Spleen (tissue), 11 donors: Measurements from ENCODE around the gene HSH2D. TPM values are rescaled to one million over a fixed set of nuclear protein-coding genes. Genes with fewer than 3 reads are reported as not detected.
A peak's percentile ranks its signal among the peaks of the same experiment; 100 is the strongest.

Source experiments
- DNase-seq: peaks from one replicate; pipeline ENCODE4 v3.0.0-alpha.2; 2020
- H3K27ac ChIP-seq, 8 donors: fragments of 200-600 bp; sonication (generic) in 7 of 8; 1 replicate in 4 of 8; 2 replicates in 4 of 8; pipeline versions ENCODE4 v1.5.0 to v1.8.0; 2016 to 2021; ENCODE audit warnings: inconsistent platforms in 4 of 8, mild to moderate bottlenecking in 4 of 8, moderate library complexity in 1 of 8
- H3K27me3 ChIP-seq, 7 donors: fragments of 200-600 bp; sonication (generic) in 6 of 7; replicated peaks in 1 of 7; 1 replicate in 4 of 7; 2 replicates in 3 of 7; pipeline versions ENCODE4 v1.5.0 to v1.8.0; 2016 to 2021; ENCODE audit warnings: inconsistent platforms in 3 of 7, mild to moderate bottlenecking in 1 of 7
- H3K36me3 ChIP-seq, 6 donors: fragments of 200-600 bp; sonication (generic) in 5 of 6; 1 replicate in 4 of 6; 2 replicates in 2 of 6; pipeline versions ENCODE4 v1.5.0 to v1.8.0; 2016 to 2021; ENCODE audit warnings: inconsistent platforms in 2 of 6
- H3K4me1 ChIP-seq, 6 donors: fragments of 200-600 bp; sonication (generic) in 5 of 6; 1 replicate in 3 of 6; 2 replicates in 3 of 6; pipeline versions ENCODE4 v1.5.0 to v1.8.0; 2016 to 2021; ENCODE audit warnings: inconsistent platforms in 3 of 6
- H3K4me3 ChIP-seq, 8 donors: fragments of 200-600 bp; sonication (generic) in 7 of 8; 1 replicate in 4 of 8; 2 replicates in 4 of 8; pipeline versions ENCODE4 v1.5.0 to v1.8.0; 2016 to 2021; ENCODE audit warnings: inconsistent platforms in 4 of 8, mild to moderate bottlenecking in 4 of 8, moderate library complexity in 2 of 8
- H3K9me3 ChIP-seq, 8 donors: fragments of 200-600 bp; sonication (generic) in 7 of 8; 1 replicate in 4 of 8; 2 replicates in 4 of 8; pipeline versions ENCODE4 v1.5.0 to v1.8.0; 2016 to 2021; ENCODE audit warnings: inconsistent platforms in 4 of 8
- CTCF ChIP-seq, 11 experiments: fragments of 200-600 bp in 7 of 11; fragments of 450-650 bp in 4 of 11; sonication (generic) in 4 of 11; IDR thresholded peaks in 8 of 11; conservative IDR thresholded peaks in 3 of 11; 1 replicate in 7 of 11; 2 replicates in 4 of 11; pipeline versions ENCODE4 v1.4.0 to v1.8.0; 2016 to 2021; ENCODE audit warnings: antibody characterized with exemption in 11 of 11, inconsistent platforms in 4 of 11, mild to moderate bottlenecking in 1 of 11
- POLR2A ChIP-seq, 3 donors: fragments of 450-650 bp; IDR thresholded peaks; one replicate each; pipeline ENCODE4 v1.5.1; 2017; ENCODE audit warnings: antibody characterized with exemption in 3 of 3, mild to moderate bottlenecking in 1 of 3
- POLR2AphosphoS5 ChIP-seq, 3 donors: sonication (generic); formaldehyde crosslinking; IDR thresholded peaks; one replicate each; pipeline ENCODE4 v1.5.1; 2017; ENCODE audit warnings: antibody characterized with exemption in 3 of 3
- WGBS, 5 donors: extraction: QIAGEN DNeasy Blood & Tissue Kit in 3 of 5; methylation state at CpG; one replicate each; pipeline versions ENCODE4 v1.1.5 to v1.1.7; 2013 to 2018; 5-methylcytosine and 5-hydroxymethylcytosine counted together
- intact Hi-C: fragments of 100-400 bp; cut with DNase I; formaldehyde crosslinking; loops from one replicate; pipeline ENCODE4 v1.15.0; 2023; ENCODE audit warnings: low total_unique reads
- polyA plus RNA-seq, 3 donors: library from polyadenylated mRNA; stranded (reverse); fragments of 200-250 nt; gene quantifications; one replicate each; pipeline ENCODE4 v1.2.1, GENCODE V29; 2013
- total RNA-seq, 7 donors: library from RNA; depleted of rRNA in 3 of 7; stranded (reverse); fragments of >200 nt in 3 of 7; fragmentation: NEBNext Ultra II Directional in 4 of 7; extraction: Animal tissue kit (Norgen Biotek cat#: 25700) in 4 of 7; gene quantifications; one replicate each; pipeline versions ENCODE4 v1.1.0 to v1.2.1, GENCODE V29; 2016 to 2021
- donor health status: healthy with polysubstance abuse.
- donor health status: DM: no; HTN: no; CAD: no; lungs with moderate emphysema.
- donor health status: DM: no; HTN: no; CAD: no.
- donor health status: Bipolar disorder and iron deficiency.
- donor health status: healthy.
- donor health status: DM: no; HTN: no; CAD: no.
- donor health status: DM: yes; HTN: yes; CAD: no.

The HSH2D gene
- total and polyA plus RNA-seq, 10 donors, result 39.6 to 119 (median 61.4) TPM

- 0 to 1% (median 0%) methylated on average over 39 of the region's 39 CpGs for WGBS, 5 donors
- peak; percentile 99 for DNase-seq
- TF ChIP-seq POLR2A (IDR thresholded peaks at IDR 0.05) (peak in 2 of 3 donors; percentile 19 to 50), CTCF (IDR thresholded peaks at IDR 0.05 in 8 of 11, conservative IDR thresholded peaks at IDR 0.05 in 3 of 11) (peak; percentile 16 to 71 (median 56)), POLR2AphosphoS5 (IDR thresholded peaks at IDR 0.05) (peak; percentile 90 to 99 (median 92))
- Histone ChIP-seq H3K27ac (peak within 1 kb of the TSS; percentile 76 to 94 (median 90)), H3K27me3 (no peaks in the 10 kb centered on the region), H3K36me3 (peaks cover 0 to 39% (median 27%) of the 10 kb centered on the region in 6 donors), H3K4me1 (peaks cover 10 to 80% (median 53%) of the 10 kb centered on the region in 6 donors), H3K9me3 (no peaks in the 10 kb centered on the region), H3K4me3 (peak within 1 kb of the TSS; percentile 74 to 98 (median 92))
- intact Hi-C loops, result loop anchor here (10.0 kb wide), 1 partner anchor 70 kb away; the partner anchor contains the start of gene RAB8A
Measured at GRCh38 chr19:16185123-16185767, 41.8 kb downstream of the HSH2D start, which contains the start of gene FAM32A. Gene FAM32A (plus strand): TSS chr19:16185410. CDS start chr19:16185443, 33 bp downstream.

- Histone ChIP-seq H3K27ac (peak overlapping the region; percentile 76 to 94 (median 90)), H3K36me3 (peaks cover under 1 to 44% (median 32%) of the 10 kb centered on the region in 6 donors), H3K4me3 (peak overlapping the region; percentile 74 to 98 (median 92)), H3K4me1 (peaks cover 10 to 83% (median 53%) of the 10 kb centered on the region in 6 donors), H3K9me3 (no peaks in the 10 kb centered on the region), H3K27me3 (no peaks in the 10 kb centered on the region)
- intact Hi-C loops, result loop anchor here (10.0 kb wide), 1 partner anchor 71 kb away; the partner anchor contains the start of gene RAB8A
- 0 to 1% (median 0%) methylated on average over 20 of the region's 20 CpGs for WGBS, 5 donors
- no peak for TF ChIP-seq POLR2A (IDR thresholded peaks at IDR 0.05)
- TF ChIP-seq CTCF (IDR thresholded peaks at IDR 0.05 in 8 of 11, conservative IDR thresholded peaks at IDR 0.05 in 3 of 11), result peak in 8 of 11 experiments; percentile 11 to 60 (median 36)
- TF ChIP-seq POLR2AphosphoS5 (IDR thresholded peaks at IDR 0.05), result no peak
- peak; percentile 87 for DNase-seq
Measured at GRCh38 chr19:16185768-16186123, 42.3 kb downstream of the HSH2D start.

GRCh38 chr19:16188521-16188920, 45.0 kb downstream of the HSH2D start:
- TF ChIP-seq CTCF (IDR thresholded peaks at IDR 0.05 in 8 of 11, conservative IDR thresholded peaks at IDR 0.05 in 3 of 11), result no peak
- TF ChIP-seq POLR2AphosphoS5 (IDR thresholded peaks at IDR 0.05), result no peak
- TF ChIP-seq POLR2A (IDR thresholded peaks at IDR 0.05), result no peak
- Histone ChIP-seq H3K4me1 (peaks cover 10 to 60% (median 37%) of the 10 kb centered on the region in 6 donors), H3K27me3 (no peaks in the 10 kb centered on the region), H3K36me3 (peaks cover 6 to 72% (median 56%) of the 10 kb centered on the region in 6 donors), H3K9me3 (no peaks in the 10 kb centered on the region), H3K27ac (no peak overlapping the region), H3K4me3 (no peak overlapping the region)
- WGBS, 5 donors, result 94 to 100% (median 97%) methylated on average over 3 of the region's 3 CpGs
- peak; percentile 49 for DNase-seq
- intact Hi-C loops, result loop anchor here (10.0 kb wide), 1 partner anchor 74 kb away; the partner anchor contains the start of gene RAB8A

GRCh38 chr19:16190198-16190597, 46.7 kb downstream of the HSH2D start:
- TF ChIP-seq CTCF (IDR thresholded peaks at IDR 0.05 in 8 of 11, conservative IDR thresholded peaks at IDR 0.05 in 3 of 11) (no peak), POLR2A (IDR thresholded peaks at IDR 0.05) (no peak), POLR2AphosphoS5 (IDR thresholded peaks at IDR 0.05) (no peak)
- intact Hi-C loops, result no loop called here
- DNase-seq, result no peak
- Histone ChIP-seq H3K27ac (peak overlapping the region in 1 of 8 donors; percentile 2), H3K27me3 (no peaks in the 10 kb centered on the region), H3K9me3 (no peaks in the 10 kb centered on the region), H3K4me3 (no peak overlapping the region), H3K4me1 (peaks cover 10 to 51% (median 31%) of the 10 kb centered on the region in 6 donors), H3K36me3 (peaks cover 6 to 81% (median 58%) of the 10 kb centered on the region in 6 donors)
- WGBS, 5 donors, result 72 to 85% (median 77%) methylated on average over 6 of the region's 6 CpGs
